Measurements from ENCODE around the gene NDUFS7. TPM values are rescaled to one million over a fixed set of nuclear protein-coding genes. Genes with fewer than 3 reads are reported as not detected.

NDUFS7 gene
- total and polyA plus RNA-seq, 7 donors: 177 to 423 (median 294) TPM

GRCh38 chr19:1430246-1430645, 46.5 kb downstream of the NDUFS7 start:
- H3K36me3 ChIP-seq (ENCODE audit: insufficient read depth in 1 of 2, low read depth in 1 of 2): peaks cover 14 to 100% of the 10 kb centered on the region in 2 donors
- intact Hi-C loops (cut with DNase I): no loop called here
- 81 to 86% (median 81%) methylated on average over 12 to 14 of the region's 14 CpGs for WGBS, 3 donors
- H3K4me1 ChIP-seq: no peaks in the 10 kb centered on the region
- no peaks in the 10 kb centered on the region for H3K27me3 ChIP-seq (ENCODE audit: insufficient read depth in 3 of 3, low read length in 2 of 3)
- DNase-seq (no peak), ATAC-seq (no peak)
- TF ChIP-seq CTCF (IDR thresholded peaks at IDR 0.05): no peak
- H3K27ac ChIP-seq: no peak overlapping the region
- H3K4me3 ChIP-seq: no peak overlapping the region
- H3K9me3 ChIP-seq: no peaks in the 10 kb centered on the region

- WGBS, 3 donors: 86 to 91% (median 88%) methylated on average over 24 of the region's 24 CpGs
- Histone ChIP-seq H3K36me3 (ENCODE audit: insufficient read depth in 1 of 2, low read depth in 1 of 2) (peaks cover 10 to 89% of the 10 kb centered on the region in 2 donors), H3K4me3 (no peak overlapping the region), H3K4me1 (peaks cover 8% of the 10 kb centered on the region), H3K27me3 (ENCODE audit: insufficient read depth in 3 of 3, low read length in 2 of 3) (no peaks in the 10 kb centered on the region), H3K27ac (no peak overlapping the region), H3K9me3 (no peaks in the 10 kb centered on the region)
- ATAC-seq: no peak
- DNase-seq: no peak
- intact Hi-C loops (cut with DNase I): no loop called here
- no peak for TF ChIP-seq CTCF (IDR thresholded peaks at IDR 0.05)
Observed at GRCh38 chr19:1431759-1432506, 48.2 kb downstream of the NDUFS7 start.

- intact Hi-C loops (cut with DNase I): no loop called here
- H3K9me3 ChIP-seq: no peaks in the 10 kb centered on the region
- DNase-seq (no peak), ATAC-seq (no peak)
- 89 to 92% (median 90%) methylated on average over 16 of the region's 16 CpGs for WGBS, 3 donors
- TF ChIP-seq CTCF (IDR thresholded peaks at IDR 0.05): no peak
- H3K4me1 ChIP-seq: peaks cover 14% of the 10 kb centered on the region
- H3K4me3 ChIP-seq: no peak overlapping the region
- no peaks in the 10 kb centered on the region for H3K27me3 ChIP-seq (ENCODE audit: insufficient read depth in 3 of 3, low read length in 2 of 3)
- no peak overlapping the region for H3K27ac ChIP-seq
- peaks cover 10 to 84% of the 10 kb centered on the region in 2 donors for H3K36me3 ChIP-seq (ENCODE audit: insufficient read depth in 1 of 2, low read depth in 1 of 2)
Observed at GRCh38 chr19:1432507-1432887, 48.8 kb downstream of the NDUFS7 start.

- no peak overlapping the region for H3K4me3 ChIP-seq
- no peak for TF ChIP-seq CTCF (IDR thresholded peaks at IDR 0.05)
- H3K27me3 ChIP-seq (ENCODE audit: insufficient read depth in 3 of 3, low read length in 2 of 3): no peaks in the 10 kb centered on the region
- intact Hi-C loops (cut with DNase I): no loop called here
- 82 to 88% (median 86%) methylated on average over 41 to 47 of the region's 47 CpGs for WGBS, 3 donors
- H3K4me1 ChIP-seq: peaks cover 20% of the 10 kb centered on the region
- ATAC-seq (no peak), DNase-seq (no peak)
- no peaks in the 10 kb centered on the region for H3K9me3 ChIP-seq
- no peak overlapping the region for H3K27ac ChIP-seq
- H3K36me3 ChIP-seq (ENCODE audit: insufficient read depth in 1 of 2, low read depth in 1 of 2): peaks cover 10 to 75% of the 10 kb centered on the region in 2 donors
Observed at GRCh38 chr19:1433119-1434039, 49.7 kb downstream of the NDUFS7 start.

Data from psoas muscle (tissue), 8 donors.